NCI-H1417 (cell line): Measurements from ENCODE around the gene GNB3.
A peak's percentile ranks its signal among the peaks of the same experiment; 100 is the strongest.

Experiments used
- DNase-seq, 3 experiments: peaks; one replicate each; lab custom pipeline; 2025; lab: John Stamatoyannopoulos, UW

GNB3 gene

GRCh38 chr12:6836851-6837250 lies 3.9 kb upstream of the GNB3 start:
- no peak for DNase-seq

GRCh38 chr12:6837370-6838060 lies 3.2 kb upstream of the GNB3 start:
- DNase-seq = no peak

- DNase-seq = no peak
These were observed 1.9 kb upstream of the GNB3 start for GRCh38 chr12:6838854-6839253.

- DNase-seq = peak; percentile 75 to 88 (median 85)
These were observed 1.1 kb upstream of the GNB3 start for GRCh38 chr12:6839482-6840201.

GRCh38 chr12:6840330-6840729 lies 395 bp upstream of the GNB3 start:
- DNase-seq = no peak

GRCh38 chr12:6842075-6842474 lies 1.4 kb downstream of the GNB3 start:
- no peak for DNase-seq

- DNase-seq = no peak
These were observed 2.6 kb downstream of the GNB3 start for GRCh38 chr12:6843118-6843902.

GRCh38 chr12:6845395-6845794 lies 4.7 kb downstream of the GNB3 start:
- DNase-seq = no peak

- DNase-seq = no peak
These were observed 5.7 kb downstream of the GNB3 start for GRCh38 chr12:6846316-6846869.

- no peak for DNase-seq
These were observed 7.0 kb downstream of the GNB3 start for GRCh38 chr12:6847676-6848075.

GRCh38 chr12:6849427-6849826 lies 8.7 kb downstream of the GNB3 start:
- no peak for DNase-seq

- DNase-seq = no peak
These were observed 9.3 kb downstream of the GNB3 start for GRCh38 chr12:6849976-6850560.

- no peak for DNase-seq
These were observed 10.0 kb downstream of the GNB3 start for GRCh38 chr12:6850796-6851152.

- DNase-seq = peak; percentile 96 to 99 (median 98)
These were observed 10.6 kb downstream of the GNB3 start, which contains the start of gene CDCA3 for GRCh38 chr12:6851153-6851920. Gene CDCA3 (minus strand): TSS chr12:6851286. CDS start chr12:6850952, 334 bp downstream.

GRCh38 chr12:6851921-6852650 lies 11.4 kb downstream of the GNB3 start, which contains the start of gene USP5:
Gene USP5 (plus strand): TSS chr12:6852150. CDS start chr12:6852180, 30 bp downstream.
- DNase-seq = peak; percentile 99 to 100 (median 100)

GRCh38 chr12:6852651-6853354 lies 12.1 kb downstream of the GNB3 start:
- DNase-seq = peak in 1 of 3 experiments; percentile 68

GRCh38 chr12:6853626-6854025 lies 12.9 kb downstream of the GNB3 start:
- DNase-seq = no peak

- DNase-seq = no peak
These were observed 13.3 kb downstream of the GNB3 start for GRCh38 chr12:6854036-6854435.

- no peak for DNase-seq
These were observed 14.6 kb downstream of the GNB3 start for GRCh38 chr12:6855322-6855721.

- DNase-seq = no peak
These were observed 18.1 kb downstream of the GNB3 start for GRCh38 chr12:6858799-6859198.
